PC-3 (cell line): ENCODE data around the gene ENO3. TPM values are rescaled to one million over a fixed set of nuclear protein-coding genes. Genes with fewer than 3 reads are reported as not detected.

Source experiments
- ATAC-seq: fragments of 200-7000 bp; cut with Tn5 transposase; 2 replicates; pipeline ENCODE4 v1.9.1; 2020; ENCODE audit warnings: mild to moderate bottlenecking, moderate library complexity
- BruUV-seq: library from RNA; stranded (reverse); fragments of 400-500 nt; replicated peaks from 2 replicates; lab custom pipeline; 2021; lab: Mats Ljungman, UMichigan
- CTCF ChIA-PET: fragments of 300-600 bp; sonication (Branson Sonifier 250); formaldehyde crosslinking; loops from one replicate; lab custom pipeline; 2022; ENCODE audit warnings: antibody characterized with exemption; lab: Charles Lee
- POLR2A ChIA-PET: fragments of 300-600 bp; sonication (Branson Sonifier 250); formaldehyde crosslinking; loops from one replicate; lab custom pipeline; 2022; ENCODE audit warnings: antibody characterized with exemption; ENCODE audit not compliant: unreplicated experiment; lab: Charles Lee
- DNase-seq: peaks from one replicate; pipeline ENCODE4 v3.0.0-alpha.2; 2015
- H2AFZ ChIP-seq: fragments of 300-600 bp; sonication (generic); 2 replicates; pipeline ENCODE4 v1.6.0; 2016; ENCODE audit warnings: antibody characterized with exemption, low read length
- H3F3A ChIP-seq: fragments of 300-600 bp; sonication (generic); one replicate; pipeline ENCODE4 v1.6.0; 2017; ENCODE audit warnings: antibody characterized with exemption, low read length, control low read depth, mild to moderate bottlenecking; ENCODE audit not compliant: unreplicated experiment
- H3K27ac ChIP-seq: fragments of 300-600 bp; sonication (generic); 2 replicates; pipeline ENCODE4 v1.5.1; 2016; ENCODE audit warnings: mild to moderate bottlenecking, low read length
- H3K27me3 ChIP-seq: fragments of 300-600 bp; sonication (generic); 2 replicates; pipeline ENCODE4 v1.6.1; 2016; ENCODE audit warnings: low read length, mixed read lengths
- H3K36me3 ChIP-seq: fragments of 300-600 bp; sonication (generic); 2 replicates; pipeline ENCODE4 v1.6.1; 2016; ENCODE audit warnings: low read depth, mixed run types, low read length, mixed read lengths
- H3K4me1 ChIP-seq: fragments of 300-600 bp; sonication (generic); 2 replicates; pipeline ENCODE4 v1.5.1; 2016; ENCODE audit warnings: low read length; ENCODE audit not compliant: insufficient read depth
- H3K4me2 ChIP-seq: fragments of 300-600 bp; sonication (generic); 2 replicates; pipeline ENCODE4 v1.6.0; 2016; ENCODE audit warnings: low read length
- H3K4me3 ChIP-seq: fragments of 300-600 bp; sonication (generic); 2 replicates; pipeline ENCODE4 v1.5.1; 2016; ENCODE audit warnings: mild to moderate bottlenecking, low read length, mixed read lengths
- H3K79me2 ChIP-seq: fragments of 300-600 bp; sonication (generic); 2 replicates; pipeline ENCODE4 v1.6.1; 2017; ENCODE audit warnings: low read length, mixed read lengths
- H3K9ac ChIP-seq: fragments of 300-600 bp; sonication (generic); 2 replicates; pipeline ENCODE4 v1.6.0; 2016; ENCODE audit warnings: mild to moderate bottlenecking, low read length
- H3K9me2 ChIP-seq: fragments of 300-600 bp; sonication (generic); replicated peaks from 2 replicates; pipeline ENCODE4 v1.6.1; 2016; ENCODE audit warnings: mixed run types, low read length, mixed read lengths
- H3K9me3 ChIP-seq: fragments of 300-600 bp; sonication (generic); 2 replicates; pipeline ENCODE4 v1.6.1; 2016; ENCODE audit warnings: low read length, mixed read lengths
- H4K20me1 ChIP-seq: fragments of 300-600 bp; sonication (generic); 2 replicates; pipeline ENCODE4 v1.6.1; 2016; ENCODE audit warnings: low read length, mixed read lengths
- EZH2 ChIP-seq: fragments of 300-600 bp; sonication (generic); IDR thresholded peaks from one replicate; pipeline ENCODE4 v1.6.1; 2017; ENCODE audit warnings: antibody characterized with exemption, mild to moderate bottlenecking, low read length; ENCODE audit not compliant: unreplicated experiment
- EZH2phosphoT487 ChIP-seq: fragments of 300-600 bp; sonication (generic); IDR thresholded peaks from 2 replicates; pipeline ENCODE4 v1.6.1; 2018; ENCODE audit warnings: mild to moderate bottlenecking, antibody characterized with exemption, low read length, borderline replicate concordance
- intact Hi-C: fragments of 100-400 bp; cut with micrococcal nuclease; formaldehyde crosslinking; loops from 2 replicates; pipeline ENCODE4 v1.9.0; 2023
- total RNA-seq: library from RNA; depleted of rRNA; stranded (reverse); fragments of >200 nt; gene quantifications from 2 replicates; pipeline ENCODE4 v1.2.3, GENCODE V29; 2014
- TF ChIP-seq, protein P1 (sequence below): fragments of 300-600 bp; sonication (generic); conservative IDR thresholded peaks from 2 replicates; pipeline ENCODE4 v1.5.1; 2017; ENCODE audit warnings: antibody characterized with exemption, low read depth, mild to moderate bottlenecking, low read length

ENO3 gene
- total RNA-seq, 1 experiment from 2014 or later: 2.4 TPM

DNA sequence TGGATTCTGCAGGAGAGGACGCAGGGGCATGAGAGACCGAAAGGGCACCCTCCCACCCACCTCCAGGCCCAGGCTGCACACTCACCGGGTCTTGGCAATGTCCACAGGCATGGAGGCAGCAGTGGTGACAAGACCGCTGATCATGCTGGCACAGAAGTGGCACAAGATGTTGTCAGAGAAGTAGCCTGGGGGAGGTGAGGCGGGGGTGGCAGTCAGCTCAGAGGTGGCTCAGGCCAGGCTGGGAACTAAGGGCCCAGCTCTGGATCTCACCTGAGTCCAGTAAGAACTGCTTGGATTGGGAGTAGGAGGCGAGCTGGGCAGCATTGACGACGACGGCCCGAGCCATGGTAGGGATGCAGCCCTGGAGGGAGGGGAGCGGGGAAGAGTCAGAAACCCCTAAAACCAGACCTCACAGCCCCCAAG is 12.8 kb upstream of the ENO3 start:
- Histone ChIP-seq H3K9me3 (no peaks in the 10 kb centered on the region), H2AFZ (no peak overlapping the region), H3K36me3 (peaks cover 10% of the 10 kb centered on the region; the same call in 1 of the 2 replicates), H3K4me3 (peak overlapping the region; percentile 91), H3K27ac (no peak overlapping the region), H3K79me2 (peaks cover 46% of the 10 kb centered on the region), H3K4me2 (peak overlapping the region; percentile 97), H3K4me1 (peaks cover 22% of the 10 kb centered on the region), H3F3A (no peaks in the 10 kb centered on the region), H3K27me3 (no peaks in the 10 kb centered on the region), H3K9ac (peak overlapping the region; percentile 98; the same call in 1 of the 2 replicates), H3K9me2 (no peaks in the 10 kb centered on the region), H4K20me1 (no peaks in the 10 kb centered on the region)
- intact Hi-C loops: no loop called here
- DNase-seq: no peak
- TF ChIP-seq, protein P1, sequence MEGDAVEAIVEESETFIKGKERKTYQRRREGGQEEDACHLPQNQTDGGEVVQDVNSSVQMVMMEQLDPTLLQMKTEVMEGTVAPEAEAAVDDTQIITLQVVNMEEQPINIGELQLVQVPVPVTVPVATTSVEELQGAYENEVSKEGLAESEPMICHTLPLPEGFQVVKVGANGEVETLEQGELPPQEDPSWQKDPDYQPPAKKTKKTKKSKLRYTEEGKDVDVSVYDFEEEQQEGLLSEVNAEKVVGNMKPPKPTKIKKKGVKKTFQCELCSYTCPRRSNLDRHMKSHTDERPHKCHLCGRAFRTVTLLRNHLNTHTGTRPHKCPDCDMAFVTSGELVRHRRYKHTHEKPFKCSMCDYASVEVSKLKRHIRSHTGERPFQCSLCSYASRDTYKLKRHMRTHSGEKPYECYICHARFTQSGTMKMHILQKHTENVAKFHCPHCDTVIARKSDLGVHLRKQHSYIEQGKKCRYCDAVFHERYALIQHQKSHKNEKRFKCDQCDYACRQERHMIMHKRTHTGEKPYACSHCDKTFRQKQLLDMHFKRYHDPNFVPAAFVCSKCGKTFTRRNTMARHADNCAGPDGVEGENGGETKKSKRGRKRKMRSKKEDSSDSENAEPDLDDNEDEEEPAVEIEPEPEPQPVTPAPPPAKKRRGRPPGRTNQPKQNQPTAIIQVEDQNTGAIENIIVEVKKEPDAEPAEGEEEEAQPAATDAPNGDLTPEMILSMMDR: no peak
- no peak for TF ChIP-seq EZH2phosphoT487
- no peak for TF ChIP-seq EZH2
- no TSS peak for BruUV-seq
- POLR2A ChIA-PET: no interaction called here
- CTCF ChIA-PET: no interaction called here
- ATAC-seq: no peak

DNA sequence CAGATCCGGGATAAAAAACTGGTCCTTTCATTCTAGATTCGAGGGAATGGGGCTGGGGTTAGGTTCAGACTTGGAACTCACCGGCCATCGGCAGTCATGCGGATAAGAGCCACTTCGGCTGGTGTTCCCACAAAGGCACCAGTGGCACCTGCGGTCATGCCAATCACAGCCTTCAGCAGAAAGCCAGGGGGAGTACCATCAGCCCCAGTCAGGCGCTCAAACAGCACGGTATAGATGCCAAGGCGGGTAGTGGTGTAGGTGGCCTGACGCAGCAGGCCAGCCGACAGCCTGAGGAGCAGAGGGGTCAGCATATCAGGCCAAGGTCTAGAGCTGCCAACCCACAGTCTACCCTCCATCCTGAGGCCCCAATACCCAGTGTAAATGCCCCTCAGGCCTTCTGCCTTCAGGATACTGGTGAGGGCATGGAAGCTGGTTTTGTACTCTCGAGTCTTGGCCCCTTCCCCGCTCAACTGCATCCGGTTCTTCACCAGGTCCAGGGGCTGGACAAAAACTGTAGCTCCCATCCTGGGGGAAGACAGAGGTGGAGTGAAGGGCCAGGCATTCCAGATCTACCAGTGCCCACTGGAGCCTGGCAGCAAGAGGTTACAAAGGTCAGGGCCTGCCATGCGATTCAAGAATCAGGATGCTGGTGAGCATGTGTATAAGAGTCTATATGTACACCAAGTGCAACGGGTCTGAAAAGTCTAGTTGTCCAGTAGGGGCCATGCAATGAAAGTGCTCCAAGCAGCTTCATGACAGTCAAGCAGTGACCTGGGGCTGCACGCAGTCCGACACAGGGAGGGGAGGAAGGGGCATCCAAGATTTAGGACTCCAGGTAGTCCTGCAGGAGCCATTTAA is 12.0 kb upstream of the ENO3 start:
- no peak for DNase-seq
- Histone ChIP-seq H3K4me3 (peak overlapping the region; percentile 91), H2AFZ (peak overlapping the region; percentile 76), H4K20me1 (no peaks in the 10 kb centered on the region), H3K27me3 (no peaks in the 10 kb centered on the region), H3K9ac (peak overlapping the region; percentile 98), H3K4me1 (peaks cover 22% of the 10 kb centered on the region), H3K9me2 (no peaks in the 10 kb centered on the region), H3K27ac (peak overlapping the region; percentile 87), H3F3A (no peaks in the 10 kb centered on the region), H3K79me2 (peaks cover 55% of the 10 kb centered on the region), H3K9me3 (no peaks in the 10 kb centered on the region), H3K4me2 (peak overlapping the region; percentile 97), H3K36me3 (peaks cover 14% of the 10 kb centered on the region; the same call in 1 of the 2 replicates)
- ChIA-PET POLR2A (interaction anchor here (0.5 to 0.8 kb wide), 2 partner anchors 10 to 602 kb away, joined by 3 to 17 read pairs; partner anchors contain the start of gene PFN1), CTCF (interaction anchor here (1.1 to 2.4 kb wide), 3 partner anchors 11 to 148 kb away, joined by 3 to 18 read pairs (median 4); no protein-coding TSS in a partner anchor)
- TF ChIP-seq EZH2phosphoT487 (no peak), EZH2 (no peak)
- TF ChIP-seq, protein P1: no peak
- TSS peak; percentile 23 for BruUV-seq
- no peak for ATAC-seq
- intact Hi-C loops: no loop called here

- peak overlapping the region; percentile 98 for H3K9ac ChIP-seq
- BruUV-seq: no TSS peak
- CTCF ChIA-PET: interaction anchor here (1.0 to 2.4 kb wide), 4 partner anchors 11 to 149 kb away, joined by 3 to 18 read pairs (median 4); no protein-coding TSS in a partner anchor
- no peaks in the 10 kb centered on the region for H3F3A ChIP-seq
- H3K79me2 ChIP-seq: peaks cover 60% of the 10 kb centered on the region
- H3K4me3 ChIP-seq: peak overlapping the region; percentile 91
- DNase-seq: no peak
- H3K4me1 ChIP-seq: peaks cover 23% of the 10 kb centered on the region
- ATAC-seq: no peak
- POLR2A ChIA-PET: interaction anchor here (0.8 to 1.5 kb wide), 2 partner anchors 9 to 28 kb away, joined by 3 to 8 read pairs; partner anchors contain the start of genes PFN1 and SPAG7
- no peaks in the 10 kb centered on the region for H3K27me3 ChIP-seq
- intact Hi-C loops: no loop called here
- H2AFZ ChIP-seq: peak overlapping the region; percentile 76
- H3K9me3 ChIP-seq: no peaks in the 10 kb centered on the region
- peak overlapping the region; percentile 97 for H3K4me2 ChIP-seq
- H4K20me1 ChIP-seq: peaks cover 3% of the 10 kb centered on the region
- peaks cover 18% of the 10 kb centered on the region; the same call in 1 of the 2 replicates for H3K36me3 ChIP-seq
- H3K27ac ChIP-seq: peak overlapping the region; percentile 87
- H3K9me2 ChIP-seq: no peaks in the 10 kb centered on the region
- TF ChIP-seq EZH2 (no peak), EZH2phosphoT487 (no peak)
- TF ChIP-seq, protein P1: no peak
These were observed 11.4 kb upstream of the ENO3 start for GRCh38 chr17:4939546-4939795.
